Esophagus squamous epithelium (tissue), 4 donors: Measurements from ENCODE around the gene CDC42BPG.

ENCODE experiments used
- POLR2A ChIP-seq, 4 donors: fragments of 450-650 bp; IDR thresholded peaks; one replicate each; pipeline ENCODE4 v1.6.1; 2017; ENCODE audit warnings: antibody characterized with exemption in 4 of 4, mild to moderate bottlenecking in 4 of 4, moderate library complexity in 3 of 4
- TF ChIP-seq, protein P1 (sequence below), 6 experiments: fragments of 450-650 bp in 4 of 6; fragments of 200-600 bp in 2 of 6; sonication (generic) in 2 of 6; IDR thresholded peaks; one replicate each; pipeline ENCODE4 v1.5.1; 2016 to 2019; ENCODE audit warnings: antibody characterized with exemption in 6 of 6, mild to moderate bottlenecking in 4 of 6, moderate library complexity in 4 of 6

DNA sequence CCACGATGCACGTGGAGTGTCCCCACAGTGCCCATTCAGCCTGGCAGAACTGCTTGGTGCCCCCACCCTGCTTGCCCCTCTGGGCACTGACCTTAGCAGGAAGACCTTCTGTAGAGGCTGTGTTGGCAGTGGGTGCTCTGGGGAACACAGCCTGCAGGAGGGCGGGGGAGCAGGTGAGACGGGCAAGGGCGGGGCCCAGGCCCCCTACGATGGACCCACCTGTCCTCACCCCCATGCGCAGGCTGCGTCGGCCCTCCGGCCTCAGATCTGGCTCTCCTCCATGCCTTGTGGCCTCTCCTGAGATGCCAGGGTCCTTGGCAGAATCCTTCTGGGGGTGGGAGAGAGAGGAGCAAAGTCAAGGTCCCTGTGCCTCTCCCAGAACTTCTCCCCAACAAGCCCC lies 10.9 kb downstream of the CDC42BPG start:
- TF ChIP-seq, protein P1, sequence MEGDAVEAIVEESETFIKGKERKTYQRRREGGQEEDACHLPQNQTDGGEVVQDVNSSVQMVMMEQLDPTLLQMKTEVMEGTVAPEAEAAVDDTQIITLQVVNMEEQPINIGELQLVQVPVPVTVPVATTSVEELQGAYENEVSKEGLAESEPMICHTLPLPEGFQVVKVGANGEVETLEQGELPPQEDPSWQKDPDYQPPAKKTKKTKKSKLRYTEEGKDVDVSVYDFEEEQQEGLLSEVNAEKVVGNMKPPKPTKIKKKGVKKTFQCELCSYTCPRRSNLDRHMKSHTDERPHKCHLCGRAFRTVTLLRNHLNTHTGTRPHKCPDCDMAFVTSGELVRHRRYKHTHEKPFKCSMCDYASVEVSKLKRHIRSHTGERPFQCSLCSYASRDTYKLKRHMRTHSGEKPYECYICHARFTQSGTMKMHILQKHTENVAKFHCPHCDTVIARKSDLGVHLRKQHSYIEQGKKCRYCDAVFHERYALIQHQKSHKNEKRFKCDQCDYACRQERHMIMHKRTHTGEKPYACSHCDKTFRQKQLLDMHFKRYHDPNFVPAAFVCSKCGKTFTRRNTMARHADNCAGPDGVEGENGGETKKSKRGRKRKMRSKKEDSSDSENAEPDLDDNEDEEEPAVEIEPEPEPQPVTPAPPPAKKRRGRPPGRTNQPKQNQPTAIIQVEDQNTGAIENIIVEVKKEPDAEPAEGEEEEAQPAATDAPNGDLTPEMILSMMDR (IDR thresholded peaks at IDR 0.05): no peak
- TF ChIP-seq POLR2A (IDR thresholded peaks at IDR 0.05): no peak
